GM19397 (cell line): ENCODE results near the gene SRSF8.

Source experiments
- ATAC-seq: cut with Tn5 transposase; IDR thresholded peaks from one replicate; pipeline ENCODE4 v1.9.1; 2021; ENCODE audit warnings: mild to moderate bottlenecking, moderate library complexity; ENCODE audit not compliant: unreplicated experiment

The SRSF8 gene

DNA sequence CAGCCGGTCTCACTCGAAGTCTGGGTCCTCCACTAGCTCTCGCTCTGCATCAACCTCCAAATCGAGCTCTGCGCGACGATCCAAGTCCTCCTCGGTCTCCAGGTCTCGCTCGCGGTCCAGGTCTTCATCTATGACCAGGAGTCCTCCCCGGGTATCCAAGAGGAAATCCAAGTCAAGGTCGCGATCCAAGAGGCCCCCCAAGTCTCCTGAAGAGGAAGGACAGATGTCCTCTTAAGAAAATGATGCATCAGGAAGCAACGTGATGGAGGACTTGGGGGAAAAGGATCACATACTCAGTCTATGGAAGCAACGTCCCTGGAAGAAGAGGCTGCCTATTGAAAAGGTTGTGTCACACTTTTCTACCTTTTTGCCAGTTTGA is 1.1 kb downstream of the SRSF8 start:
- no peak for ATAC-seq

DNA sequence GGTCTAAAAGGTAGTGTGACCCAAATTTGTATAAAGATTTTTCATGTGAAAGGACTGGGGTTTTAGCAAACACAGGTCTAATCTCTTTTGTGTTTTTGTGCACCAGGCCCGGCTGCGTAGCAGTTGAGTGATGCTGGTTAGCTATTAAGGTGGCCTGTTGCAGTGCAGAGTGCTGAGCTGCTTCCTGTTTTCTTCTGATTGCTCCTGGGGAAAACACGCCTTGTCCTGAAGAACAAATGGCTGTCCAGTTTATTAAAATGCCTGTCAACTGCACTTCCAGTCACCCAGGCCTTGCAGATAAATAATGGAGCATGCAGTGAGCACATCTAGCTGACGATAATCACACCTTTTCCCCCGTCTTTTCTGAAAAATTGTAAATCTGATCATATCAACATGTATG is 1.8 kb downstream of the SRSF8 start:
- peak; percentile 47 for ATAC-seq

DNA sequence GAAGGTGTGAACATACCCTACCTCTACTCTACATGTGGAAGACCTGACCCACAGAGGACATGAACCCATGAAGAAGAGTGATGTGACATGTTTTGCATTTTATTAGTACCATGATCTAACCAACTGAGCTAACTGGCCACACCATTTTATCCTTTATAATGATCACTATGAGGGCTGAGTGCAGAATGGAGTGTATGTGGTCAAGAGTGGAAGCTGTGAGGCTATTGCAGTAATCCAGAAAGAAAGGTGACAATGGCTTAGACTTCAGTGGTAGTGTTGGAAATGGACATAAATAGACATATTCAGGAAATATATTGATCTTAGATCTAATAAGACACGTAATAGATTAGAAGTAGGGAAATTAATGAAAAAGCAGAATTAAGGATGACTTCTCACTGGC is 3.8 kb downstream of the SRSF8 start:
- ATAC-seq, result no peak

DNA sequence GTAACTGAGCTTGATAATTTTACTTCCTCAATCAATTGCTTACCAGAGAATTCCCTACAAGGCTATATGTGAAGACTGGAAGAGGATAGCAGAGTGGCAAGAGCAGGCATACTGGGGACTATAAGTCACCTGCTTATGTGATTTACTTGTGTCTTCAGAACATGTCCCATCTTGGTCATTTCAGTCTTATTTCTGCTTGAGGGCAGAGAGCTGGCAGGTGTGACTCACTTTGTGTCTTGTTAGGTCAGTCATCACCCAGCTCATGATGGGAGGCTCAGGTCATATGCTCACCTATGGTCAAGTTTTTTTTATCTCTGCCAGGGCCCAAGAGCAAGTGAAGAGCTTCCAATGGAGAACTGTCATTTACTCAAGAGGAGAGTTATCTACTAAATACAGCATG is 6.2 kb downstream of the SRSF8 start:
- no peak for ATAC-seq

DNA sequence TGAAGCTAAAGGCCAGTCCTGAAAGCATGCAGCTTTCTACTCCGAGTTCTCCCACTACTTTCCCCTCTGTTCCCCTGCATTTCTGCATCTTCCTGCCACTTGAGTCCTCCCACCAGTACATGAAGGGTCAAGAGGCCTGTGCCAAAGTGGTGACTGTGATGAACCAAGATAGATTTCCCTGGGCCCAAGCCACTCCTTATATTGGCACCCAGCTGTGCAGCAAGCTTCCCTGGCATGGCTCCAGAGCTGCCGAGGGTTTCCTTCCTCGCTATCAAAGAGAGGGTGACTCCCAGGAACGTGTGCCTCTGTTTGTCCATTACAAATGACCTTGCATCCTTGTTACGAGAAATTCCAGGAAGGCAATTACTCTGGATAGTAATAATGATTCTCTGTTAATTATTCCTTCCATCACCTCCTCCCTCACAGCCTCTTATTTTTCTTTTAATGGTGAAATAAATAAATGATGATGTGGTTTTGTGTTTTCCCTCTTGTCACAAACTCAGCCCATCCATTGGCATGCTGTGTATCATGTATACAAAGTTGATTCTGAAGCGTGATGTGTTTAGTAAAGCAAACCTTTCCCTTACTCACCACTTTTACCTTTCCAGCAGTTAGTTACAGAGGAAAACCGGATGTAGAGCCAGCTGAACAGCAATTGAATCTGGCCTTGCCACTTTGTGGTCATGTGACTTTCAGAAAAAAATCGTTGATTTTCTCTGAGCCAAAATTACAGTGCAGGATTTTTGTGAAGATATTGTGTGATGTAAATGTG is 8.3 kb downstream of the SRSF8 start:
- no peak for ATAC-seq

DNA sequence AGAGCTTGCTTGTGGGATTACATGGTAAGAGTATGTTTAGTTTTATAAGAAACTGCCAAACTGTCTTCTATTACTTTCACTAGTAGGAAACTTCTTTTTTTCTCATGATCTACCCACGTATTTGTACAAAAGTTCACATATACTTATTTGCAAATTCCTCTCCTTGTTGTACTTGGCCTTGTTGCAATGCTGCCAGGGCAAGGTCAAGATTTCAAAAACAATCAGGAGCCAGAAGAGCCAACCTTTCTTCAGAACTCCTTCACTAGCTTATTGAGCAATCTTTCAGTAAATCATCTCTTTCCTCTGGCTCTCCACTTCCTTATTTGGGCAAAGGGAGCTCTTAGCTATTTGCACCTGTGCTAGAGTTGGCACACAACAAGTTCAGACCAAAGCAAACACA is 9.7 kb downstream of the SRSF8 start:
- ATAC-seq, result no peak

DNA sequence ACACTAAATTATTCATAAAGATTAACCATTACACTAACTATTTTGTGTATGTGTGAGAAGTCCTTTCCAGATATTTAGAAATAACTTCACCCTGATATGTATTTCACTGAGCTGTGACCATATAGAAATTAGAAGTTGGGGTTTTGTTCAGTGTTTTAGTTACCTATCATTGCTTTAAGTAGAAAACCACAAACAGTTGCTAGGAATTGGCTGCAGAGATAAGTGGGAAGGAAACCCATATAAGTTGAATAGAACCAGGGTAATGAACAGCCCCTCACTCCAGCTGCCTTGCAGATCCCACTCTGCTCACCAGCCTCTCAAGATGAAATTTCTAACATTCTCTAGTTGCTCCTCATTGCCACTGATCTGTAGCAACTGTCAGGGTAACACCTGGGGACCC is 10.3 kb downstream of the SRSF8 start:
- ATAC-seq, result no peak

DNA sequence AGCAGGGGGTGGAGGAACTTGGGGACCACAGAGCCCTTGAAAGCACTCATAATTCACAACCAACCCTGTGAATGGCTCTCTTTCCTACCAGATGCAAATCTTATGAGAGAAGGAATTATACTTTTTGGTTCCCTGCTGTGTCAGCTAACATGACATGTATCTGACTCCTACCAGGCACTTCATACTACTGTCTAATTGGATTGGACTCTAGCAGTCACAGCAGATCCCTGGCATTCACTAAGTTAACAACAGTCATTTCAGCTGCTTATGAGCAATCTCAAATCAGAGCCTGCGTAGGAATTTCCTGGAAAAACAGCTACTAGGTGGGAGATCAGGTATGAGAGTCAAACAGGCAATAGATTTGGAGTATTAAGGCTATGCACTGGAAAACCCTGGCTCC is 11.8 kb downstream of the SRSF8 start:
- no peak for ATAC-seq

DNA sequence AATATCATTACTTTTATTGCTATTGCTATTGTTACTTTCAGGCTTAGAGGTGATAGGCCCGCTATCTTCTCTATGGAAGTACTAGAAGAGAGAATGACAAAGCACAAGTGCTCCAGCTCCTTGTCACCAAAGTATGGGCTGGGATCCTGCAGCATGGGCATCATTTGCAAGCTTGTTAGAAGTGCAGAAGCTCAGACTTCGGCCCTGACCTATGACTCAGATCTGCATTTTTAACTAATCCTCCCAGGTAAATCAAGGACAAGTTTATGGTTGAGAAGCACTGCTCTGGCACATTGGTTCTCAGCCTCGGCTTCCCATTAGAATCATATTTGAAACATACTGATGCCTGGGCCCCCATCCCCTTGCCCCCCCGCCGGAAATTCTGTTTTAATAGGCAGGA is 14.3 kb downstream of the SRSF8 start:
- no peak for ATAC-seq

DNA sequence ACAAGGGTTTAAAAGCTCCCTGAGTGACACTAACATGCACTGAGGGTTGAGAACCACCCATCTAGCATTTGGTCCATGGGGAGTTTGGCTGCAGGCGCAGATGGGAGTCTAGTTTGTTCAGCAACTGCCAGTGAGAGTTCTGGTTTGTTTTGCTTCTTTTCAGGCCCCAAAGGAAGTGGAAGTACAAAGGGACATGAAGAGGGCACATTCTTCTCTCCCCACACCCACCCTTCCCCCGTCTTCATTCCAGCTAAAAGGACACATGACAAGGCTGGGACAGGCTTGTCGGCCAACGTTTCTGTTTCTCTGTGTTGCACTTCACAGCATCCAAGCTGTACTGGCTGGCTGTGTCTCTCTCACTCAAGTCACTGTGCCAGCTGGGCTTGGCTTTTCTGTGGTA is 14.7 kb downstream of the SRSF8 start:
- no peak for ATAC-seq

DNA sequence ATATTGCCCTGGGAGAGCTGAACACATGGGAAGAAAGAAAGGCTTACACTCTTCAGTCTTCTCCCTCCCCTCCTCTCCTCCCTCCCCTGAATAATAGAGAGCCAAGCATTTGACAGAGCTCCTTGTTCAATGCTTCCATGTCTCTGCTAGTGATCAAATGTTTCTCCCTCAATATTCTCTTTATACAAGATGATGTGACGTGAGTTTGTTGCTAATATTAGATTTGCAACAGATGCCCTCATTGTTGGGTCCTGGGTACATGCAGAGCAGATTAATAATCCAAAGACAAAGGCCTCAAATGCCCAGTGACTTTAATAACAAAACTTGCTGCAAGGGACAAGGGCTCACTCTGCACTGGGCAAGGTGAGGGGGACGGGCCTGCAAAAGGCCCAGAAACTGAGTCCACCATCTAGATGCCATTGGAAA is 15.9 kb downstream of the SRSF8 start:
- ATAC-seq, result no peak

DNA sequence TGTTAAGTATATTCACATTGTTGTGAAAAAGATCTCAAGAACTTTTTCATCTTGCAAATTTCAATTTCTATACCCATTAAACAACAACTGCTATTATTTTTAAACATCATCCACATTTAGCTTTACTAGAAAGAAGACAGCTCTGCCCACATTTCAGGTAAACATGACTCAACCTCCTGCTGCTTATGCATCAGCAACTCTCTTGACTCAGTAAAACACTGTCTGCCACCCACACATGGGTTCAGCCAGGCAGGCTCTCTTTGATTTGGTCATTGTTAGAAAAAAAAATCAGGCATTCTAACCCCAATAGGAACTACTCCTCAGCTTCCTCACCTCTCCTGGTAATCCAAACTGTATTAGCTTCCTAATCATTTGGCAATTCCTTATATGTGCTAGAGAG is 17.8 kb downstream of the SRSF8 start:
- no peak for ATAC-seq

DNA sequence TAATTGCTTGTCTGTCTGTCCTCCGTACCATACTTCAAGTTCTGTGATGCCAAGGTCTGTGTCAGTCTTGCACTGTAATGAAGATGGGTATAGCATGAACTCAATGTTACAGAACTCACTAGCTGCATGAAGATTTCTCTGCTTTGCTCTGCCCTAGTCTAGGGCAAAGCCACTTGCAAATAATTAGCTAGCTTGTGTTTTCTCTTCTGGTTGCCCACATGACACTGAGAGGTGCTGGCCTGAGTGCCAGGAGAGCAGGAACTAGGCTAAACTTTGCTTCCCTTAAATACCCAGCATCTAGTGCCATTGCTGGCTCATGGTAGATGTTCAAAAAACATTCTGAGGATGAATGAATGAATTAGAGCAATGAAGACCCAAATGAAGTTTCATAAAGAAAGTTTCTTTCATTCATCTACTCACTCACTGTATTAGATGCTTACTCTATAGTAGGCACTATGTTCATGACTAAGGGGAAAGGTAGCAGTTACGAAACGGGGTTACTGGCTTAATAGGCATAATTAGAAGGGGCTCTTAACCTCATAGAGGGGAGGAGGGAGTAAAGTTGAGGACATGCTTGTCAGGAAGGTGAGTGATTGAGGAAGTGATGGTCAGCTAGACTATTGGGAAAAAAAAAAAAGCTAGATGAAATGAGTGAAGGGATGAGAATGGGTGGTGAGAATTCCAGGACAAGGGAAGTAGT is 18.5 kb downstream of the SRSF8 start:
- no peak for ATAC-seq

DNA sequence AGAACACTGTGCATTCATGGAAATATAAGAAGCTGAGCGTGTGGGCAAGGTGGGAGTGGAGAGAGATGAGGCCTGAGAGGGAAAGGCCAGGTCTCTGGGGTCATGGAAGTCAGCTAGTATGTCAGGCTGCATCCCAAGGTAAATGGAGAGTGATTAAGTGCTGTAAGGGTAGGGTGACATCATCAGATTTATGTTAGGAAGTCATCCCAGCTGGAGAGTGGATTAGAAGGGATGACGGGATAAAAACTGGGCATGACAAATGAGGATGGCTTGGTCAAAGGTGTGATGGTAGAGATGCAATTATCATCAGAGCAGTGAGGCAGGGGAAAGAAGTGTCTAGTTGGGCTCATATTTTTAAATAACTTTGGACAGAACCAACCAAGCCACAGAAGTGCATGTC is 19.4 kb downstream of the SRSF8 start:
- ATAC-seq, result no peak

DNA sequence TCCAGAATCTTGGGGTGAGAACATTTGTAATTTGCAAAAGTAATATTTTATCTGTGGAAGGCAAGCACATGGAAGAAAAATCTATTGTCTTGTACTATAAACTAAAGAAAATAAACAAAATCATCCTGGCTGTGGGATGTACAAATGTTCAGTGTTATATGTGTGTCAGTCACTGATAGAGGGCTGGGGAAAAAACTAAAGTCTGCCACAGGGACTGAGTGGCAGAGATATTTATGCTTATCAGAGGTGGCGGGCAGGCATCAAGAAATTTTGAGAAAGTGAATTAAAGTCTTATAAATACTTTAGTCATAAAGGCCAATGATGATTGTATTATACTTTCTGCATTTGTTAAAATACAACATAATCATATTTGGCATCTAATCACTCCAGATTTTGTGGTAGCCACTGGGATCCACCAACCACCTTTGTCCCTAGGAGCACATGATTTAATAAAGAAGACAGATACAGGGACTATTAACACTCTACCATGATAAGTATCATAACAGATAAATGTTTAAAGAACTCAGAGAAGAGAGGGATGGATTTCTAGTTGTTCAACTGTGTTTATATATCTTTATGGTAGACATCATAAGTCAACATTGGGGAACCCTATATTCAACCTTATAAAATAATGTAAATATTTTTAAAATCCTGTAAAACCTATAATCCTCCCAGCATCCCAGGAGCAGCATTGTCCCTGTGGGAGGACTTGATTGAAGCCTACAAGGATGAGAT is 20.3 kb downstream of the SRSF8 start:
- no peak for ATAC-seq

DNA sequence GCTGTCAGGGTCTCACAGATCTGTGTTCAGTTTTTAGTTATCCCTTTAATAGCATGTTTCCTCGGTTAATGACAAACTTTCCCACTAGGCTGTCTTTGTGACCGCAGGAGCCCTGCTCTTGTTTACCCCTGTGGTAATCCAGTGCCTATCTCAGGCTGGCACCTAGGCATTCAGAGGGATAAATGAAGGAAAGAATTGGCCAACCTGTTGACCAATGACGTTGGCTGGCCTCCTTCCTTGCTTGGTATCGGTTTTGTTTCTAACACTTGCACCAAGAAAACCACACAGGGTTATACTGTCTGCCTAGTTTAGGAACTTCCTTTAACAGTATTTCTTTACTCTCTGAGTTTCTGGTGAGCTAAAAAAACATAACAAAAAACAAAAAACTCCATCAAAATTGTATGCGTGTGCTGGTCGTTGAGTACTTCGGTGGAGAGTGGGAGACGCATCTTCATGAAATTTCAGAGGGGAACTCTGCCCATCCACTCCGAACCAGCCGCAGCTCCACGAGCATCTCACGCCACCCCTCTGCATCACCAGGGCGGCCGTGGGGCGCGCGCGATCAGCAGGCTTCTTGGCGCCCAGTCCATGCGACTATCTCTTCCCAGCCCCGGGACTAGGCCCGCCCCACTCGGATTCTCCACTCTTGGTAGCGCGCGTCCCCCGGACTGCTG is 22.4 kb downstream of the SRSF8 start:
- ATAC-seq, result peak; percentile 54

DNA sequence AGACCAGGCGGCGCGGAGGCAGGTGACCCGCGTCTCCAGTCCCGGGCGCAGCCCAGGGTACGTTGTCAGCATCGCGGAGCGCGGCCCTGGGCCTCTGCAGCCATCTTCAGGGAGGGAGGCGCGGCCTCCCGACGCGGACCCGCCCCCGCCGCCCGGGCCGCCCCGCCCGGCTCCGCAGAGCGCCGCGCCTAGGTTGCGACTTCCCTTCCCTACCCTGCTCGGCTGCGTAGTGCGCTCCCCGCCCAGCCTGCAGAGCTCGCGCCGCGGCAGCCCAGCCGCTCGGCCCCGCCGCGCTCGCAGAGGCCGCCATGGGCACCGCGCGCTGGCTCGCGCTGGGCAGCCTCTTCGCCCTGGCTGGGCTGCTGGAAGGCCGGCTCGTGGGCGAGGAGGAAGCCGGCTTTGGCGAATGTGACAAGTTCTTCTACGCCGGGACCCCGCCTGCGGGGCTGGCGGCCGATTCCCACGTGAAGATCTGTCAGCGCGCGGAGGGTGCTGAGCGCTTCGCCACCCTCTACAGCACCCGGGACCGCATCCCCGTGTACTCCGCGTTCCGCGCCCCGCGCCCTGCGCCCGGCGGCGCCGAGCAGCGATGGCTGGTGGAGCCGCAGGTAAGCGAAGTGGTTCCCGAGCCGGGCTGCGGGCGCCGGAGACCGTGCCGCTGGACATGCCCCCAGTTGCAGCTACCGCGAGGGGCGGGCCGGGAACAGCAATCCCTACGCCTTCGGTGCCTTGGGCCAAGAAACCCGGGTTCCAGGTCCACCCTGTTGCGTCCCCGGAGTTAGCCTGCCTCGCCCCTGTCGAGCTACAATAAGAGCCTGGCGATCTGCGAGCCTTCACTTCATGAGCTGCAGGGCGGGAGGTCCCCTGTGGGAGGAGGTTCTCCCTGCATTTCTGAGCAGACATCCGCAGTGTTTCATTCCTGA is 23.2 kb downstream of the SRSF8 start, which contains the start of gene ENDOD1:
Gene ENDOD1 (plus strand): TSS at position 227 of the 923 bp plus-strand sequence. CDS start 82 bp downstream, at position 309.
- ATAC-seq, result peak; percentile 89

DNA sequence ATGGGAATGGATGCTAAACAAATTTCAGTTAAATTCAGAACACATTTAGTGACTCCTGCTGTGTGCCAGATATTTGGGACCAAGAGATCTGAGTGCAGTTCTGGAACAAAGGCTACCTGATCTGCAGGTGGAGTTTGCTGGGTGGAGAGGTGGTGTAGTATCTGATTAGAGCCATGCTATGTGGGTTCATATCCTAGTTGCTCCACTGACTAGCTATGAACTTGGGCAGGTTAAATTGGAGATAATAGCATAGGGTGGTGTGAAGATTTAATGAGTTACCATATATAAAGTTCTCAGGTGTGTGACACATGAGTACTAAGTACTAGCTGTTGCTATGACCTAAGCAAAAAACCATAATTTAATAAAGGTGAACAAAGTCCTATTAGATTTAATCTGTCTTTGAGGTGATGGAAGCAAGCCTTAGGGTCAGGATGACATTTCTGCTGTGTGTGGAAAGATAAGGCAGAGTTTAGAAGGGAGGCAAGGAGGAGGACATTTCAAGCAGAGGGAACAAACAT is 25.0 kb downstream of the SRSF8 start:
- ATAC-seq, result no peak

DNA sequence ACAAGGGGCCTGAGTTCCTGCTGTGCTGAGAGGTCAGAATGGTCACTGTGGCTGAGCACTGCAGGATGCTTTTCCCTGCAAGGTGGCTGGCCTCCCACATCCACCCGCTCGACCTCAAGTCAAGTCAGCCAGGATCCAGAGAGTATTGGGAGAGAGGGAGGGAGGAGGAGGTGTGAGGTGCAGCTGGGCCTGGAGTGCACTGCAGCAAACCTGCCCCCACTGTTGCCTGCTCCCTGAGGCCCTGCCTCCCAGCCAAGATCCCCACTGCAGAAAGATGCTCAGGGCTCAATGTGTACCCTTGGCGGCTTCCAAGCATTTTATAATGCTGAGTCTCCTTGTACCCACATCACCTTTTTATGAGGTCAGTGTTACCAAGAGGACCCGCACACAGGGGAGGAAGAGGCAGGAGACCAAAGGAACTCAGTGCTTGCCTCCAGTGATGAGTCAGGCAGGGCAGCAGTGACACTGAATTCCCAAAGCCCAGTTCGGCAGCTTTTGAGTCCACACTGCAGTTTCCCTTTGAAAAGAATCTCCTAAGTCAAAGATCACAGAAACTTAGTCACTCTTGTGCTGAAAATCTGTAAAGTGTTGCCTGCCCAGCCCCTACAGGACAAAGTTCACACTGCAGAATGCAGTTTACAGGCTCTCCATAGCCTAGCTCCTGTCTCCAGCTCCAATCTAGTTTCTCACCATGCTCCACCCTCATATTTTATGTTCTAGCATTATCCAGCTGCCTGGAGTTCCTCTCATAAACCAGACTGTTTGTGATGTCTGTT is 26.0 kb downstream of the SRSF8 start:
- no peak for ATAC-seq
